Suprapubic skin (tissue), 4 donors: ENCODE results near the gene BSPRY. TPM values are rescaled to one million over a fixed set of nuclear protein-coding genes. Genes with fewer than 3 reads are reported as not detected.

Source experiments
- DNase-seq, 2 donors: peaks; one replicate each; pipeline ENCODE4 v3.0.0-alpha.2; 2019; ENCODE audit warnings: low spot score in 2 of 2
- H3K27ac ChIP-seq: fragments of 200-600 bp; sonication (generic); one replicate; pipeline ENCODE4 v1.5.1; 2019
- H3K27me3 ChIP-seq: fragments of 200-600 bp; sonication (generic); one replicate; pipeline ENCODE4 v1.5.1; 2019
- H3K36me3 ChIP-seq: fragments of 200-600 bp; sonication (generic); one replicate; pipeline ENCODE4 v1.5.1; 2019
- H3K4me1 ChIP-seq: fragments of 200-600 bp; sonication (generic); one replicate; pipeline ENCODE4 v1.5.1; 2019
- H3K4me3 ChIP-seq: fragments of 200-600 bp; sonication (generic); one replicate; pipeline ENCODE4 v1.5.1; 2019; ENCODE audit warnings: mild to moderate bottlenecking
- H3K9me3 ChIP-seq: fragments of 200-600 bp; sonication (generic); one replicate; pipeline ENCODE4 v1.5.1; 2019
- EP300 ChIP-seq: sonication (generic); formaldehyde crosslinking; IDR thresholded peaks from one replicate; pipeline ENCODE4 v1.6.1; 2017; ENCODE audit warnings: antibody characterized with exemption
- POLR2A ChIP-seq, 2 donors: fragments of 450-650 bp; IDR thresholded peaks; one replicate each; pipeline ENCODE4 v1.6.1; 2017; ENCODE audit warnings: antibody characterized with exemption in 2 of 2, mild to moderate bottlenecking in 2 of 2, moderate library complexity in 2 of 2
- POLR2AphosphoS5 ChIP-seq, 3 donors: sonication (generic); formaldehyde crosslinking; IDR thresholded peaks; one replicate each; pipeline ENCODE4 v1.6.1; 2017; ENCODE audit warnings: antibody characterized with exemption in 3 of 3
- WGBS: methylation state at CpG from one replicate; pipeline ENCODE4 v1.1.5; 2018; 5-methylcytosine and 5-hydroxymethylcytosine counted together
- total RNA-seq, 4 donors: library from RNA; depleted of rRNA; stranded (reverse); fragments of >200 nt; gene quantifications; one replicate each; pipeline ENCODE4 v1.1.0, GENCODE V29; 2016
- TF ChIP-seq, protein P1 (sequence below), 2 donors: fragments of 200-600 bp in 1 of 2; fragments of 450-650 bp in 1 of 2; sonication (generic) in 1 of 2; IDR thresholded peaks; one replicate each; pipeline ENCODE4 v1.5.1; 2016 to 2019; ENCODE audit warnings: antibody characterized with exemption in 2 of 2, mild to moderate bottlenecking in 1 of 2, moderate library complexity in 1 of 2

Gene BSPRY
- total RNA-seq, 4 donors from 2014 or later, result 8.3 to 37.3 (median 30.8) TPM

DNA sequence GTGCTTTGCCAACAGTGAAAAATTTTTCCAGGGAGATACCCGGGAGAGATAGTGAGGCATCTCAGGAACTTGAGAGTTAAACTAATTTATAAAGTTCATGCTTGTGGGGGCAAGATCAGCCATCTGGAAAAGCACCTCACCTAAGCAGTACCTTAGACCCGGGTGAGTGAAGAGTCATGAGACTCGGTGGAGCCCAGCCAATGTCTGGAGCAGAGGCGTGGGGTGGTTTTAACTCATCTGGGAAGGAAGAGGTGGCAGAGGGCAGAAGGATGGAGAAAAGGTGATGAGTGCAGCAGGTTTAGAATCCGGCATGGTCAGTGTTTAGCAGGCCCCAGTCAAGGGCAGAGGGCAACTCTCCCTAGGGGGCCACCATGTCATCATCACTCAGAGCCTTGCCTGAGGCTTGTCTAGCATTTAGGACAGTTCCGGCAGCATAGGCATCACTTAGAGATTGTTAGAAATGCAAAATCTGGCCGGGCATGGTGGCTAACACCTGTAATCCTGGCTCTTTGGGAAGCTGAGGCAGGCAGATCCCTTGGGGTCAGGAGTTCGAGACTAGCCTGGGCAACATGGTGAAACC, 41.9 kb upstream of the BSPRY start:
- WGBS, result 58% methylated on average over 8 of the region's 8 CpGs
- Histone ChIP-seq H3K9me3 (no peaks in the 10 kb centered on the region), H3K27ac (no peak overlapping the region), H3K4me3 (no peak overlapping the region), H3K4me1 (no peaks in the 10 kb centered on the region), H3K27me3 (no peaks in the 10 kb centered on the region), H3K36me3 (no peaks in the 10 kb centered on the region)
- TF ChIP-seq, protein P1, sequence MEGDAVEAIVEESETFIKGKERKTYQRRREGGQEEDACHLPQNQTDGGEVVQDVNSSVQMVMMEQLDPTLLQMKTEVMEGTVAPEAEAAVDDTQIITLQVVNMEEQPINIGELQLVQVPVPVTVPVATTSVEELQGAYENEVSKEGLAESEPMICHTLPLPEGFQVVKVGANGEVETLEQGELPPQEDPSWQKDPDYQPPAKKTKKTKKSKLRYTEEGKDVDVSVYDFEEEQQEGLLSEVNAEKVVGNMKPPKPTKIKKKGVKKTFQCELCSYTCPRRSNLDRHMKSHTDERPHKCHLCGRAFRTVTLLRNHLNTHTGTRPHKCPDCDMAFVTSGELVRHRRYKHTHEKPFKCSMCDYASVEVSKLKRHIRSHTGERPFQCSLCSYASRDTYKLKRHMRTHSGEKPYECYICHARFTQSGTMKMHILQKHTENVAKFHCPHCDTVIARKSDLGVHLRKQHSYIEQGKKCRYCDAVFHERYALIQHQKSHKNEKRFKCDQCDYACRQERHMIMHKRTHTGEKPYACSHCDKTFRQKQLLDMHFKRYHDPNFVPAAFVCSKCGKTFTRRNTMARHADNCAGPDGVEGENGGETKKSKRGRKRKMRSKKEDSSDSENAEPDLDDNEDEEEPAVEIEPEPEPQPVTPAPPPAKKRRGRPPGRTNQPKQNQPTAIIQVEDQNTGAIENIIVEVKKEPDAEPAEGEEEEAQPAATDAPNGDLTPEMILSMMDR (IDR thresholded peaks at IDR 0.05), result no peak
- TF ChIP-seq POLR2A (IDR thresholded peaks at IDR 0.05) (no peak), POLR2AphosphoS5 (IDR thresholded peaks at IDR 0.05) (no peak), EP300 (no peak)
- no peak for DNase-seq

DNA sequence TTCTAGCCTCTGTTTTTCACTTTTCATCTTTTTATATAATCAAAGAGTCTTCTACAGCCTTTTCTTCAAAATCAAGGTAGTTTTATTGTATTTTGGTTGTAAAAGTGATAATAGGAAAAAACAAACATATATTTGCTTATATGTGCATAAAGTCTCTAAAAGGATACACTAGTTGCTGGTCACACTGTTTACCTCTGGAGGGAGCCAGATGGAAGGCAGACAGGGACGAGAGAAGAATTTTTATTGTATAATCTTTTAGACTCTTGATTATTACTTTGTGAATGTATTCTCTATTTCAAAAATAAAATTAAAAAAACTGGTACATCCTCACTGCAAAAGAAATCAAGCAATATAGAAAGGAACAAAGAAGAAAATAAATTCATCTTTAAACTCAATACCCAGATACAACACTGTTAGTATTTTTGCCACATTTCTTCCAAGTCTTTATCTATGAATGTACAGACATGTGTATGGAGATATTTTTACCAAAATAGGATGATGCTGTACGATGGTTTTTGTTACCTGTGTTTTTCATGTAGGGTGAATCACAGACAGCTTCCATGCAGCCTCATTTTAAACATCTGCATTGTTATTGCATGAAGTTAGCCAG, 40.0 kb upstream of the BSPRY start:
- H3K9me3 ChIP-seq, result no peaks in the 10 kb centered on the region
- H3K36me3 ChIP-seq, result no peaks in the 10 kb centered on the region
- TF ChIP-seq POLR2A (IDR thresholded peaks at IDR 0.05) (no peak), EP300 (no peak)
- TF ChIP-seq, protein P1 (IDR thresholded peaks at IDR 0.05), result peak; percentile 25 to 61
- 7% methylated on average over 2 of the region's 2 CpGs for WGBS
- no peaks in the 10 kb centered on the region for H3K27me3 ChIP-seq
- H3K4me1 ChIP-seq, result no peaks in the 10 kb centered on the region
- DNase-seq, result no peak
- no peak overlapping the region for H3K27ac ChIP-seq
- H3K4me3 ChIP-seq, result no peak overlapping the region

DNA sequence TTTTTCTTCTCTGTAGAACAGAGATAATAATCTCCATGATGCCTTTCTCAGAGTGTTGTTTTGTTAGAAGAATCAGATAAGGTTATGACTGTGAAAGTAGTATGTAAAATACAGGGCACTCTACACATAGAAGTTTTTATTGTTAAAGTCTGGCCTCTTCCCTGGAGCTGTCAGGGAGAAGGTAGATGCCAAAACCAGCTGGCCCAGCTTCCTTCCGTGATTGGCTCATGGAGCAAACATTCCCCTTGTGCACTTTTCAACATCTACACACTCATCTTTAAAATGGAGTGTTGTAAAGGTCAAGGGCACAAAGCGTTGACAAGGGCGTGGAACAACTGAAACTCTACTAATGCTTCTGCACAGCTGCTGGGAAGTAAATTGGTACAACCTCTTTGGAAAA, 38.8 kb upstream of the BSPRY start:
- H3K27ac ChIP-seq, result no peak overlapping the region
- WGBS, result 50% methylated on average over 3 of the region's 3 CpGs
- H3K4me1 ChIP-seq, result no peaks in the 10 kb centered on the region
- no peak overlapping the region for H3K4me3 ChIP-seq
- H3K27me3 ChIP-seq, result no peaks in the 10 kb centered on the region
- no peak for DNase-seq
- H3K36me3 ChIP-seq, result no peaks in the 10 kb centered on the region
- no peaks in the 10 kb centered on the region for H3K9me3 ChIP-seq
- no peak for TF ChIP-seq POLR2A (IDR thresholded peaks at IDR 0.05)

DNA sequence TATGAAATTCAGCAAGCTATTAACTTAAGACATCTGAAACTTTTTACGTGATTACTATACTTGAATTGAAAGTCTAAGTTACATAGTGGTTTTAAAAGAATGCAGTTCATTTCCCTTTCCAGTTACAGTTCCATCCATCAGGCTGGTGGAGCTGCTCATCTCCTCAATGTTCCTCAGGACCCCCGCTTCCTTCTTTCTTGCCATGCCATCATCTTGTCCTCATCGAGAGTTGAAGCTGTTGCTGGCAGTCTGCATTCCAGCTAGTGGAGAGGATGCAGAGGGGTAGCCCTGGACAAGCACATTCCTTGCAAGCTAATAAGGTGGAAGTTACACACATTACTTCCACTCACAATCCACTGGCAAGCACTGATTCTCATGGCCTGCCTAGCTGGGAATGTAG, 37.4 kb upstream of the BSPRY start:
- Histone ChIP-seq H3K27me3 (no peaks in the 10 kb centered on the region), H3K9me3 (no peaks in the 10 kb centered on the region), H3K36me3 (peaks cover 4% of the 10 kb centered on the region), H3K4me1 (no peaks in the 10 kb centered on the region), H3K27ac (no peak overlapping the region), H3K4me3 (no peak overlapping the region)
- TF ChIP-seq POLR2A (IDR thresholded peaks at IDR 0.05), result no peak
- no peak for DNase-seq
- 88% methylated on average over 3 of the region's 3 CpGs for WGBS

DNA sequence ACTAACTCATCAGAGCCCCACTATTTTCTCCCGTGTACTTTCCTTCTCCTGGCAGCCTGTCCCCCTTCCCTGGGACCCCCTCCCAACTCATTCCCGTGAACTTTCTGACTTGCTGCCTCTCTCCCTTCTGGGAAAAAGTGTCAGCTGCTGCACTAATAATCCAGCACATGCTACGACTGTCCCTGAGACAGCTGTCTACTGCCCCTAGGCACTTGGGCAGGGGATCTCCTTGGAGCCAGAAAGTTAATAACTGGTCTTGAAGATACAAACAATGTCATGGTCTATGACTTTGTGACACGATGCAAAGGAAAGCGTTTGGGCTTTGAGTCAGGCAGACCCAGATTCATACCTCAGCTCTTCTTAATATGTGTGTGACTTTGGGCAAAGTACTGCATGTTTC, 36.1 kb upstream of the BSPRY start:
- no peak for TF ChIP-seq EP300
- TF ChIP-seq, protein P1 (IDR thresholded peaks at IDR 0.05), result no peak
- TF ChIP-seq POLR2AphosphoS5 (IDR thresholded peaks at IDR 0.05), result no peak
- TF ChIP-seq POLR2A (IDR thresholded peaks at IDR 0.05), result no peak
- Histone ChIP-seq H3K4me1 (no peaks in the 10 kb centered on the region), H3K27me3 (no peaks in the 10 kb centered on the region), H3K9me3 (no peaks in the 10 kb centered on the region), H3K27ac (no peak overlapping the region), H3K4me3 (no peak overlapping the region), H3K36me3 (peaks cover 8% of the 10 kb centered on the region)
- DNase-seq, result no peak
- WGBS, result 75% methylated on average over 5 of the region's 5 CpGs

DNA sequence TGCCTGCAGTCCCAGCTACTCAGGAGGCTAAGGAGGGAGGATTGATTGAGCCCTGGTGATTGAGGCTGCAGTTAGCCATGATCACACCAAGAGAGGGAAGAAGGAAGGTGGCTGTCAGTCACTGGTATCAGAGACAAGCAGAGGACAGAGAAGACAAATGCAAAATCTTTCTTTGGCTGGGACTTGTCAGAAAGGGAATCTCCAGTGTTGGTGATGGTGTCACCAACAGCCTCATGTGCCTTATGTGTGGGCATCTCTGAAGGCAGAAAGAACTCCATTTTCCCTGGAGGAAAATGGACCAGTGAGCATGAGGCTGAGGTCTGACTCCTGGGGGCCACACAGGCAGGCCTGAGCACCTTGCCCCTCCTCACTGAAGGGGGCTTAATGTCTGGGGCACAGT, 34.1 kb upstream of the BSPRY start:
- Histone ChIP-seq H3K36me3 (peaks cover 23% of the 10 kb centered on the region), H3K9me3 (no peaks in the 10 kb centered on the region), H3K27ac (no peak overlapping the region), H3K27me3 (no peaks in the 10 kb centered on the region), H3K4me3 (no peak overlapping the region), H3K4me1 (no peaks in the 10 kb centered on the region)
- TF ChIP-seq, protein P1 (IDR thresholded peaks at IDR 0.05), result no peak
- no peak for TF ChIP-seq POLR2A (IDR thresholded peaks at IDR 0.05)
- no peak for TF ChIP-seq EP300
- no peak for TF ChIP-seq POLR2AphosphoS5 (IDR thresholded peaks at IDR 0.05)
- DNase-seq, result no peak
